Stimulated activated CD4-positive, alpha-beta T cell treated with anti-CD3 and anti-CD28 coated beads, TNF-alpha, amount 100 ng/mL, for 48 hours (primary cell): ENCODE measurements around the gene SLC24A3.
"Not testable (repeated sequence)": the region's sequence is repeated elsewhere in the genome, so short reads cannot be mapped to it uniquely, and the experiment has no call there.

Experiments
- DNase-seq, 3 donors: peaks; one replicate each; pipeline ENCODE4 v3.0.0-alpha.2; 2020; ENCODE audit warnings: low read depth in 3 of 3

SLC24A3 gene

GRCh38 chr20:19631410-19631809, 419.0 kb downstream of the SLC24A3 start:
- DNase-seq = no peak

- DNase-seq = no peak
These were observed 421.5 kb downstream of the SLC24A3 start for GRCh38 chr20:19633985-19634384.

- DNase-seq = not testable (repeated sequence)
These were observed 427.1 kb downstream of the SLC24A3 start for GRCh38 chr20:19639471-19640045.

GRCh38 chr20:19642860-19643259, 430.4 kb downstream of the SLC24A3 start:
- DNase-seq = no peak

- DNase-seq = no peak
These were observed 431.6 kb downstream of the SLC24A3 start for GRCh38 chr20:19644085-19644484.

GRCh38 chr20:19646963-19647362, 434.5 kb downstream of the SLC24A3 start:
- DNase-seq = no peak

GRCh38 chr20:19648024-19648423, 435.6 kb downstream of the SLC24A3 start:
- DNase-seq = no peak

- DNase-seq = no peak
These were observed 436.6 kb downstream of the SLC24A3 start for GRCh38 chr20:19649041-19649440.

GRCh38 chr20:19652591-19653026, 440.2 kb downstream of the SLC24A3 start:
- no peak for DNase-seq

- DNase-seq = no peak
These were observed 440.9 kb downstream of the SLC24A3 start for GRCh38 chr20:19653327-19653726.

- no peak for DNase-seq
These were observed 442.5 kb downstream of the SLC24A3 start for GRCh38 chr20:19654921-19655320.

- no peak for DNase-seq
These were observed 445.7 kb downstream of the SLC24A3 start for GRCh38 chr20:19658137-19658536.

GRCh38 chr20:19659448-19659847, 447.0 kb downstream of the SLC24A3 start:
- DNase-seq = no peak

- DNase-seq = no peak
These were observed 448.5 kb downstream of the SLC24A3 start for GRCh38 chr20:19660808-19661378.

- peak; percentile 11 to 31 (median 13) for DNase-seq
These were observed 449.5 kb downstream of the SLC24A3 start for GRCh38 chr20:19661717-19662636.

GRCh38 chr20:19662637-19662995, 450.2 kb downstream of the SLC24A3 start:
- DNase-seq = no peak

- no peak for DNase-seq
These were observed 456.0 kb downstream of the SLC24A3 start for GRCh38 chr20:19668418-19668817.

- DNase-seq = no peak
These were observed 458.4 kb downstream of the SLC24A3 start for GRCh38 chr20:19670829-19671228.

GRCh38 chr20:19671374-19671773, 458.9 kb downstream of the SLC24A3 start:
- no peak for DNase-seq

GRCh38 chr20:19672498-19672897, 460.1 kb downstream of the SLC24A3 start:
- DNase-seq = no peak

- DNase-seq = no peak
These were observed 461.1 kb downstream of the SLC24A3 start for GRCh38 chr20:19673575-19673974.

GRCh38 chr20:19676202-19676601, 463.8 kb downstream of the SLC24A3 start:
- DNase-seq = no peak

- DNase-seq = no peak
These were observed 464.9 kb downstream of the SLC24A3 start for GRCh38 chr20:19677336-19677735.
